ENCODE measurements around the gene GFRA4.

Gene GFRA4

GRCh38 chr20:3614466-3614865, 48.7 kb downstream of the GFRA4 start:
- no peak for DNase-seq

- DNase-seq = no peak
These were observed 49.3 kb downstream of the GFRA4 start for GRCh38 chr20:3613821-3614440.

- no peak for DNase-seq
These were observed 50.2 kb downstream of the GFRA4 start for GRCh38 chr20:3612795-3613572.

- no peak for DNase-seq
These were observed 51.3 kb downstream of the GFRA4 start for GRCh38 chr20:3611901-3612300.

Data from cortex of kidney (tissue), 1 donor.